Measurements from ENCODE around the gene EZH2. TPM values are rescaled to one million over a fixed set of nuclear protein-coding genes. Genes with fewer than 3 reads are reported as not detected.

The EZH2 gene
- total RNA-seq, 2 experiments from 2014 or later, result 115 to 118 TPM

DNA sequence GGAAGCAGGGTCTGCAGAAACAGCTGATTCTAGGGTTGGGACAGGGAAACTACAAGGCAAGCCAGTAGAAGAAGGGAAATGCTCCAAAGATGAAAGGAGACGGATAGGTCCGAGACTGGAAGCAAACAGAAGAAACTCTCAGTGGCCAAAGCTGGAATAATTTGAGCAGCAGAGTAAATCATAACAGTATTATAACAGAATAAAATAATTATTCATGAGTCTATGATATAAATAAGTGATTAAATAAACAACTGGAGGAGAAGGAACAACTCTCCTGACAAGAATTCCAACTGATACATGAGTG, 27.6 kb downstream of the EZH2 start:
- DNase-seq, result no peak
- Mint-ChIP-seq H3K36me3 (ENCODE audit: low read depth) (peaks cover 19% of the 10 kb centered on the region), H3K4me3 (no peak overlapping the region), H3K27me3 (ENCODE audit: low read depth) (no peaks in the 10 kb centered on the region), H3K9me3 (ENCODE audit: insufficient read depth) (no peaks in the 10 kb centered on the region), H3K27ac (no peak overlapping the region), H3K4me1 (ENCODE audit: low read depth) (peaks cover 33% of the 10 kb centered on the region)
- ATAC-seq, result peak; percentile 16
- CTCF ChIA-PET, result interaction anchor here (0.7 to 3.1 kb wide), 26 partner anchors 10 to 279 kb away, joined by 3 to 26 read pairs (median 4); partner anchors contain the start of gene EZH2
- POLR2A ChIA-PET, result interaction anchor here (1.3 to 1.5 kb wide), 2 partner anchors 27 to 57 kb away, joined by 4 read pairs; partner anchors contain the start of gene EZH2

DNA sequence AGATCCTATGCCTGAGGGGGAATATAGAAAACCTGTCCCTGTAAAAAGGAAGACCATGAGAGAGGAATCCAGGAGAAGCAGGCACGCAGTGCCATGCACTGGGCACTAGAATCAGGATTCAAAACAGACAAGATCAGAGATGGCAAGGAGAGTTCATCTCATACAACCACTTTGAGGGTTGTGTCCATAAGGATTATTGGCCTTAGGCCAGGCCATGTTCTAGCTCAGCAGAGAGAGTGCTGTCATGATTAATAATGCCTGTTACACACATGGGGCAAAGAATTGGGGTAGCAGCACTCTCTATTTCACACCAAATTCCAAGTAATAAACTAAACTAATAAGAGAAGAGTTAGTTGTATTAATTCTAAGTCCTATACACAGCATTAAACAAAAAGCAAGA, 29.1 kb downstream of the EZH2 start:
- DNase-seq (no peak), ATAC-seq (no peak)
- H3K4me1 Mint-ChIP-seq (ENCODE audit: low read depth), result peaks cover 40% of the 10 kb centered on the region
- no peaks in the 10 kb centered on the region for H3K9me3 Mint-ChIP-seq (ENCODE audit: insufficient read depth)
- ChIA-PET POLR2A (interaction anchor here (1.3 kb wide), 1 partner anchor 29 kb away, joined by 4 read pairs; the partner anchor contains the start of gene EZH2), CTCF (interaction anchor here (1.1 to 3.1 kb wide), 5 partner anchors 8 to 111 kb away, joined by 3 to 26 read pairs (median 22); no protein-coding TSS in a partner anchor)
- H3K27ac Mint-ChIP-seq, result no peak overlapping the region
- peaks cover 19% of the 10 kb centered on the region for H3K36me3 Mint-ChIP-seq (ENCODE audit: low read depth)
- H3K27me3 Mint-ChIP-seq (ENCODE audit: low read depth), result no peaks in the 10 kb centered on the region
- no peak overlapping the region for H3K4me3 Mint-ChIP-seq

DNA sequence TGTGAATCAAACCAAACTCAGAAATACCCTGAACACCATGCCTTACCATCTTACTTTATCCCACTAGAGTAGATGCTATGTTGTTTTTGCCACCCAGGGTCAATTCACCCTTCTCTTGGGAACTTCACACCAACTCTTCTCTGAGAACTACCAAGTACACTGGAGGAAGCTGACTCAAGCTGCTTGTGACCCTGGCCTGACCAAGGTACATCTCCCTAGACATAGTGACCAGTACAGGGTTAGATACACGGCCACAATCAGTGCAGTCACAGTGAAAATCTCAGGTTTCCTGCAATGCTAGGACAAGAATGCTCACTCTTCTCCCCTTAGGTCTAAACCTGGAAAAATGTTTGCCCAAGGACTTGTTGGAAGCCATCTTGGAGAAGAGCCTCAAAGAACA, 31.8 kb downstream of the EZH2 start:
- Mint-ChIP-seq H3K27me3 (ENCODE audit: low read depth) (no peaks in the 10 kb centered on the region), H3K27ac (no peak overlapping the region), H3K36me3 (ENCODE audit: low read depth) (peaks cover 11% of the 10 kb centered on the region), H3K9me3 (ENCODE audit: insufficient read depth) (no peaks in the 10 kb centered on the region), H3K4me3 (no peak overlapping the region), H3K4me1 (ENCODE audit: low read depth) (peaks cover 50% of the 10 kb centered on the region)
- ChIA-PET CTCF (interaction anchor here (1.1 kb wide), 1 partner anchor 90 kb away, joined by 4 read pairs; no protein-coding TSS in a partner anchor), POLR2A (no interaction called here)
- DNase-seq, result no peak
- ATAC-seq, result no peak

DNA sequence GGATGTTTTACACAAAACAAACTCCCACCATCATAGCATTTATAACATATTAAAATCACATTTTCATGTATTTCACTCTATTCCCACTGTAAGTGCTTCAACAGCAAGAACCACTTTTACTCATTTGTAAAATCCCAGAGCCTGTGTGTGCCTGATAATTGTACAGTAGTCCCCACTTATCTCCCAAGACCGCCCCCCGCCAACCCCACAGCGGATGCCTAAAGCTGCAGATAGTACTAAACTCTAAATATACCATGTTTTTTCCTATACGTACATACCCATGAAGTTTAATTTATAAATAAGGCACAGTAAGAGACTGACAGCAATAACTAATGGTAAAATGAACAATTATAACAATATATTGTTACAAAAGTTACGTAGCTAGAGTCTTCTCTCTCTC, 33.5 kb downstream of the EZH2 start:
- DNase-seq (no peak), ATAC-seq (no peak)
- Mint-ChIP-seq H3K27ac (no peak overlapping the region), H3K4me3 (no peak overlapping the region), H3K36me3 (ENCODE audit: low read depth) (peaks cover 7% of the 10 kb centered on the region), H3K4me1 (ENCODE audit: low read depth) (peaks cover 48% of the 10 kb centered on the region), H3K27me3 (ENCODE audit: low read depth) (no peaks in the 10 kb centered on the region), H3K9me3 (ENCODE audit: insufficient read depth) (no peaks in the 10 kb centered on the region)
- CTCF ChIA-PET, result interaction anchor here (1.0 to 1.4 kb wide), 4 partner anchors 10 to 275 kb away, joined by 3 to 4 read pairs (median 4); no protein-coding TSS in a partner anchor
- POLR2A ChIA-PET, result no interaction called here

DNA sequence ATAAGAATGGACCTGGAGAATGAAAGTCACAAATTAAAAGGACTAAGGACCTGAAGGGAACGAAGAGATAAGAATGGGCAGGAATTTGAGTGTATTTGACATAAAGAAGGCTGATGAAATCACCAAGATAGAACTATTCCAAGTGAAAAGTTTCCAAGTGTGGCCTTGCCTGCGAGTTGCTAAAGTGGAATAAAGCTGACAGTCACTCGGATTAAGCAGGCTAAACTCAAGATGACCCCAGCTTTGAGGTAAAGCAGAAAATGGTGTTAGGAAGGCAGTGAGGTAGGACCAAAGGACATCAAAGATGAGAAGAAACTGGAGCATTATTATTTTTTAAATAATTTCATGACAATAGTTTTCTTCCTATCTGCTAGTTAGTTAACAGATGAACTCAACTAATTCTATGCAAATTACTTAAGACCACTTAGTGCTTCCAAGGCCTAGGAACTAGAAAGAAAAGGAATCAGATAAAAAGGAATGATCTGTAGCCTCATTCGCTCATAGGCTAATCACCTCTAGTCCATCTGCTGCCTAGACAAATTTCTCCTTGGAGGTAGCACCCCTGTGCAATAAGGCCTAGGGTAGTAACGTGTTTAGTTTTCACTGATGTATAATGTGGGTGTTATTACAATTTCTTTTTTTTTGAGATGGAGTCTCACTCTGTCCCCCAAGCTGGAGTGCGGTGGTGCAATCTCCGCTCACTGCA, 34.5 kb downstream of the EZH2 start:
- ChIA-PET POLR2A (no interaction called here), CTCF (no interaction called here)
- DNase-seq (no peak), ATAC-seq (no peak)
- H3K27ac Mint-ChIP-seq, result no peak overlapping the region
- no peak overlapping the region for H3K4me3 Mint-ChIP-seq
- H3K4me1 Mint-ChIP-seq (ENCODE audit: low read depth), result peaks cover 47% of the 10 kb centered on the region
- no peaks in the 10 kb centered on the region for H3K27me3 Mint-ChIP-seq (ENCODE audit: low read depth)
- no peaks in the 10 kb centered on the region for H3K9me3 Mint-ChIP-seq (ENCODE audit: insufficient read depth)
- H3K36me3 Mint-ChIP-seq (ENCODE audit: low read depth), result peaks cover 11% of the 10 kb centered on the region

DNA sequence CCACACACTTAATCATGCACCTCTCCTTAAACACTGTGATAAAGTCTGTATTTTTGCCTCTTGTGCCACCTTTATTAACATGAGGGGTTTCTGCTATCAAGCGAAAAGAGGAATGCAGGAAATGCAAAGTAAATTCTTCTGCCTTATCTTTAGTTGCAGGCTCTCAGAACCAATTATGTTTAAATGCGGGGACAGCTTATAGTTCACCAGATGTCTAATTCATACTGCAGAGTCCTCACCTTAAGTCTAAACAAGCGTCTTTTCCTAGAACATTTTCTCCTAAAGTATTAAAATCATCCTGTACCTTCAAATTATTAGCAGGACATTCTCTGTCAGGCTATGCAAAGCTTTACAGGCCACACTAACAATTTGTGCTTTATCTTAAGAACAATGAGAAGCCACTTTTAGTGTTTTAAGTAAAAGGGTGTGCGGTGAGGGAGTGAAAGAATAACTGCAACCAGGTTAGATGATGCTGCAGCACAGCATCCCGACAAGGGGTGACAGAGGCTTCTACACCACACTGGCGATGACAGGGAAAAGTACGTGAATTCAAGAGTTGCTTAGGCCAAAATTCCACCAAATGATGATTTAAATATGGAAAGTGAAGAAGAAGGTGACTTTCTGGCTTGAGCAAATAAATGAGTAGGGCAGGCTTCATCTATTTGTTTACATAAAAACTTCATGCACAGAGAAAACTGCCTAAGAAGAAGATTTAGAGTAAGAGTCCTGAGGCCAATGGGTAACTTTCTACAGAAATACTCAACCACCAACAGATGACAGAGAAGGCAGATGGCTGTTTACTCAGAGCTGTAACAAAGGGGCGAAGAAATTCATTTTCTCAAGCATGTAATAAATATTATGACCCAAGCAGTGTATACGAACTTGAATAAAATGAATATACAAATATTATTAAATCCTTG, 36.0 kb downstream of the EZH2 start:
- Mint-ChIP-seq H3K9me3 (ENCODE audit: insufficient read depth) (no peaks in the 10 kb centered on the region), H3K4me1 (ENCODE audit: low read depth) (peaks cover 55% of the 10 kb centered on the region), H3K27me3 (ENCODE audit: low read depth) (no peaks in the 10 kb centered on the region), H3K27ac (no peak overlapping the region), H3K4me3 (no peak overlapping the region), H3K36me3 (ENCODE audit: low read depth) (peaks cover 15% of the 10 kb centered on the region)
- ChIA-PET CTCF (interaction anchor here (0.6 to 3.0 kb wide), 5 partner anchors 8 to 144 kb away, joined by 3 to 26 read pairs (median 6); no protein-coding TSS in a partner anchor), POLR2A (no interaction called here)
- no peak for ATAC-seq
- no peak for DNase-seq

DNA sequence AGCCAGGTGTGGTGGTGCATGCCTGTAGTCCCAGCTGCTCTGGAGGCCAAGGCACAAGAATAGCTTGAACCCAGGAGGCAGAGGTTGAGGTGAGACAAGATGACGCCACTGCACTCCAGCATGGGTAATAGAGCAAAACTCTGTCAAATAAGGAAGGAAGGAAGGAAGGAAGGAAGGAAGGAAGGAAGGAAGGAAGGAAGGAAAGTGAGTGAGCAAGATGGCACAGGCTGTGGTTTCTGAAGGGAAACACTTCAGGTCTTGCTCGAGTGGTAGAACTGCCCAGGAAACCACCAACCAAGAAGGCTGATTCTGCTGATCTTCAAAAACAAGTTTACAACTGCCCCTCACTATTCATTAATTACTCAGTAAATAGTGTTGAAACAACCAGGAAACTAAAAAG, 45.2 kb downstream of the EZH2 start:
- H3K27me3 Mint-ChIP-seq (ENCODE audit: low read depth), result no peaks in the 10 kb centered on the region
- CTCF ChIA-PET, result interaction anchor here (0.8 kb wide), 1 partner anchor 10 kb away, joined by 4 read pairs; no protein-coding TSS in a partner anchor
- peak; percentile 52 for DNase-seq
- H3K4me1 Mint-ChIP-seq (ENCODE audit: low read depth), result peaks cover 54% of the 10 kb centered on the region
- H3K27ac Mint-ChIP-seq, result peak overlapping the region; percentile 56
- H3K9me3 Mint-ChIP-seq (ENCODE audit: insufficient read depth), result peaks cover 8% of the 10 kb centered on the region
- no peak overlapping the region for H3K4me3 Mint-ChIP-seq
- peak; percentile 55 for ATAC-seq
- POLR2A ChIA-PET, result no interaction called here
- H3K36me3 Mint-ChIP-seq (ENCODE audit: low read depth), result peaks cover 56% of the 10 kb centered on the region

DNA sequence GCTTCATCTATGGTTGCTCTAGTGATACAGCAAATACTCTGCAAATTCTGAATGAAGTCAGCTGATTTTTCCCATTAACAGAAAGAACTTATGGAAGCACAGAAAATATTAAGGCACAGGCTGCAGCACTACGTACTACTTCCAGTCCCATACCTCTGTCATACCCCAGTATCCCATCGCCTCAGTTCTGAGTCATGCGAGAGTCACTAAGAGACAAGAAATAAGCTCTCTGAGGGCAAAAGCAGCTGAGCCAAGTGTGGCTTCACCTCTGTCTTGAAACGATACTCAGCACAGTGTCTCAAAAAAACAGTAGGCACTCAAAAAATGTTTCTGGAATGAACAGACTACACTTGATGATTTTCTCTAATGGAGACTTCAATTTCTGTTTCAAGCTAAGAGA, 48.2 kb downstream of the EZH2 start:
- CTCF ChIA-PET, result interaction anchor here (1.5 to 1.6 kb wide), 2 partner anchors 105 to 127 kb away, joined by 3 to 4 read pairs; no protein-coding TSS in a partner anchor
- DNase-seq, result no peak
- POLR2A ChIA-PET, result interaction anchor here (0.7 kb wide), 1 partner anchor 95 kb away, joined by 3 read pairs; no protein-coding TSS in a partner anchor
- Mint-ChIP-seq H3K27me3 (ENCODE audit: low read depth) (no peaks in the 10 kb centered on the region), H3K27ac (no peak overlapping the region), H3K9me3 (ENCODE audit: insufficient read depth) (peaks cover 8% of the 10 kb centered on the region), H3K4me1 (ENCODE audit: low read depth) (peaks cover 40% of the 10 kb centered on the region), H3K36me3 (ENCODE audit: low read depth) (peaks cover 72% of the 10 kb centered on the region), H3K4me3 (no peak overlapping the region)
- no peak for ATAC-seq

DNA sequence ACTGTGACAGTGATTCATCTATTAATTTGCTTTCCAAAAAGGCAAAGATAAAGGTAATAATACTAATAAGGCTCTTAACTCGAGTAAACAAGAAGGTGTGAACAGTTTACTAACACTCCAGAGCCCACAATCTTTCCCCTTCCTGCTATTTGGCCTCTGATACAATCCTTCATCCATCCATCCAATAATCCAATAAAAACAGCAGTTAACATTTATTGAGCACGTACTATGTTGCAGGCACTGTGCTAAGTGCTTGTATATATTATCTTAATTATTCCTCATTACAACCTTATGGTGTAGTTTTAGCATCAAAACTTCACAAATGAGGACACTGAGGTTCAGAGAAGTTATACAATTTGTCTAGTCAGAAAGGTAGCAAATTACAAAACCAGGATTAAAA, 49.5 kb downstream of the EZH2 start:
- ChIA-PET CTCF (no interaction called here), POLR2A (no interaction called here)
- DNase-seq (no peak), ATAC-seq (no peak)
- peaks cover 8% of the 10 kb centered on the region for H3K9me3 Mint-ChIP-seq (ENCODE audit: insufficient read depth)
- H3K36me3 Mint-ChIP-seq (ENCODE audit: low read depth), result peaks cover 76% of the 10 kb centered on the region
- peaks cover 30% of the 10 kb centered on the region for H3K4me1 Mint-ChIP-seq (ENCODE audit: low read depth)
- H3K27ac Mint-ChIP-seq, result no peak overlapping the region
- H3K27me3 Mint-ChIP-seq (ENCODE audit: low read depth), result no peaks in the 10 kb centered on the region
- no peak overlapping the region for H3K4me3 Mint-ChIP-seq

DNA sequence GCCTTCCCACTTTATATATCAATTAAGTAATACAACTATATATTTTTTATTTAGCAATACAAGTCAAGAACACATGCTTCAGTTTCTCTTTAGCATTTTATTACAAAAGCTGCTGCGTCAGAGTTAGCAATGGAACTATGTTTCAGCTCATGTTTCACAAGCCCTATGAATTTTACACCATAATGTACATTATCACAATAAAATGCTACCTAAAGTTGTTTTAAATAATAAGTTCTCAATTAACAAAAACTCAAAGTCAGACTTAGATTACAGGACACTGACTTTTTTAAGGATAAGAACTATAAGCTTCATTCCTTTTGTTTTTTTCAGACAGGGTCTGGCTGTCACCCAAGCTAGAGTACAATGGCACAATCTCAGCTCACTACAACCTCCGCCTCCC, 52.3 kb downstream of the EZH2 start:
- DNase-seq (no peak), ATAC-seq (no peak)
- Mint-ChIP-seq H3K4me3 (no peak overlapping the region), H3K36me3 (ENCODE audit: low read depth) (peaks cover 67% of the 10 kb centered on the region), H3K27ac (no peak overlapping the region), H3K4me1 (ENCODE audit: low read depth) (peaks cover 8% of the 10 kb centered on the region), H3K27me3 (ENCODE audit: low read depth) (no peaks in the 10 kb centered on the region), H3K9me3 (ENCODE audit: insufficient read depth) (no peaks in the 10 kb centered on the region)
- ChIA-PET CTCF (interaction anchor here (1.4 to 1.6 kb wide), 2 partner anchors 110 to 132 kb away, joined by 4 to 5 read pairs; no protein-coding TSS in a partner anchor), POLR2A (interaction anchor here (0.6 kb wide), 1 partner anchor 54 kb away, joined by 4 read pairs; no protein-coding TSS in a partner anchor)

DNA sequence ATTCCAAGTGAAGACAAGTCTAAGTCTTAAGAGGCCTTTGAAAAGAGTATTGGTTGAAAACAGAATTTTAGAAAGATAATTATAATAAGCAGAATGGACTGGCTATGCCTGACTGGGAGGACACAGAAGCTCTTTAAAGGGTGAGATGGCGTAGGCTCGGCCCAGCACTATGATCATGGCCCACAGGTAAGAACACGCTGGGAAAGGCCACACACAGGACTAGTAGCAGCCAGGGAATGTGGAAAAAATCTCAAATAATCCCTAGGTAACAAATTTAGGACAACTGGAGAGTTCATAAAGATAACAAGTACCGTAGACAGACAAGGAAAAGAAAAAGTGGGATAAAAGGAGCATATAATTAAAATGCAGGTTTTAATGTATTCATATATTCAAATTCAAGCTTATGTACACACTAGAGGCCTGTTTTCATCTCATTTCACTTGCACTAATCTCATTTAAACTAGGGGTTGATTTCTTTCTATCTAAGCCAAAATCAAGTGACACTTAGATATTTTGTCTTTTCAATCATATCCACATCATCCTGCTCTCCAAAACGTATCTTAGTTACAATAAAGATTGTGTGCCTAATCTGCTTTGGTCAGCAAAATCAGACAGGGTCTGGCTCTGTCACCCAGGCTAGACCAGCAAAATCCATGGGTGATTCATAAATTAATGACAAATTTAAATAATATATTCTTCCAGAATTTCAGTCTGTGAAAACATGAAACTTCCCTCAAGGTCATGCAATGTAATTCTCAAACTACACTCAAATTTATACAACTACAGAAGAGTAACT, 53.0 kb downstream of the EZH2 start:
- Mint-ChIP-seq H3K27ac (no peak overlapping the region), H3K36me3 (ENCODE audit: low read depth) (peaks cover 64% of the 10 kb centered on the region), H3K4me1 (ENCODE audit: low read depth) (peaks cover 8% of the 10 kb centered on the region), H3K9me3 (ENCODE audit: insufficient read depth) (no peaks in the 10 kb centered on the region), H3K4me3 (no peak overlapping the region), H3K27me3 (ENCODE audit: low read depth) (no peaks in the 10 kb centered on the region)
- DNase-seq, result no peak
- ATAC-seq, result no peak
- CTCF ChIA-PET, result interaction anchor here (1.4 to 1.6 kb wide), 2 partner anchors 111 to 132 kb away, joined by 4 to 5 read pairs; no protein-coding TSS in a partner anchor
- POLR2A ChIA-PET, result interaction anchor here (0.6 kb wide), 1 partner anchor 55 kb away, joined by 4 read pairs; no protein-coding TSS in a partner anchor

Data from activated CD8-positive, alpha-beta T cell treated with anti-CD3 and anti-CD28 coated beads, Interleukin-2, amount 10 ng/mL, durations not matched to agents 7 days and 5 days (primary cell).